ENCODE results near the gene TBL1X. TPM values are rescaled to one million over a fixed set of nuclear protein-coding genes. Genes with fewer than 3 reads are reported as not detected.
"Not testable (repeated sequence)": the region's sequence is repeated elsewhere in the genome, so short reads cannot be mapped to it uniquely, and the experiment has no call there.

TBL1X gene
- total RNA-seq, 6 donors from 2014 or later, result 6.3 to 21.4 (median 12.8) TPM

- Histone ChIP-seq H3K27me3 (peaks cover 0 to 16% (median 0%) of the 10 kb centered on the region in 4 donors), H3K27ac (no peak overlapping the region), H3K36me3 (no peaks in the 10 kb centered on the region), H3K4me3 (peak overlapping the region in 2 of 4 donors; percentile 62 to 69), H3K9me3 (no peaks in the 10 kb centered on the region), H3K4me1 (peaks cover 0 to 48% (median 16%) of the 10 kb centered on the region in 4 donors)
- DNase-seq (no peak), ATAC-seq (ENCODE audit: low FRiP score in 2 of 2) (no peak)
- WGBS, 2 donors, result 33 to 42% methylated on average over 6 of the region's 6 CpGs
- TF ChIP-seq EP300 (IDR thresholded peaks at IDR 0.05) (no peak), POLR2AphosphoS5 (IDR thresholded peaks at IDR 0.05) (no peak), POLR2A (IDR thresholded peaks at IDR 0.05) (no peak)
- TF ChIP-seq, protein P1, sequence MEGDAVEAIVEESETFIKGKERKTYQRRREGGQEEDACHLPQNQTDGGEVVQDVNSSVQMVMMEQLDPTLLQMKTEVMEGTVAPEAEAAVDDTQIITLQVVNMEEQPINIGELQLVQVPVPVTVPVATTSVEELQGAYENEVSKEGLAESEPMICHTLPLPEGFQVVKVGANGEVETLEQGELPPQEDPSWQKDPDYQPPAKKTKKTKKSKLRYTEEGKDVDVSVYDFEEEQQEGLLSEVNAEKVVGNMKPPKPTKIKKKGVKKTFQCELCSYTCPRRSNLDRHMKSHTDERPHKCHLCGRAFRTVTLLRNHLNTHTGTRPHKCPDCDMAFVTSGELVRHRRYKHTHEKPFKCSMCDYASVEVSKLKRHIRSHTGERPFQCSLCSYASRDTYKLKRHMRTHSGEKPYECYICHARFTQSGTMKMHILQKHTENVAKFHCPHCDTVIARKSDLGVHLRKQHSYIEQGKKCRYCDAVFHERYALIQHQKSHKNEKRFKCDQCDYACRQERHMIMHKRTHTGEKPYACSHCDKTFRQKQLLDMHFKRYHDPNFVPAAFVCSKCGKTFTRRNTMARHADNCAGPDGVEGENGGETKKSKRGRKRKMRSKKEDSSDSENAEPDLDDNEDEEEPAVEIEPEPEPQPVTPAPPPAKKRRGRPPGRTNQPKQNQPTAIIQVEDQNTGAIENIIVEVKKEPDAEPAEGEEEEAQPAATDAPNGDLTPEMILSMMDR (IDR thresholded peaks at IDR 0.05), result no peak
Observed at GRCh38 chrX:9466736-9467135, 1.9 kb downstream of the TBL1X start.

DNA sequence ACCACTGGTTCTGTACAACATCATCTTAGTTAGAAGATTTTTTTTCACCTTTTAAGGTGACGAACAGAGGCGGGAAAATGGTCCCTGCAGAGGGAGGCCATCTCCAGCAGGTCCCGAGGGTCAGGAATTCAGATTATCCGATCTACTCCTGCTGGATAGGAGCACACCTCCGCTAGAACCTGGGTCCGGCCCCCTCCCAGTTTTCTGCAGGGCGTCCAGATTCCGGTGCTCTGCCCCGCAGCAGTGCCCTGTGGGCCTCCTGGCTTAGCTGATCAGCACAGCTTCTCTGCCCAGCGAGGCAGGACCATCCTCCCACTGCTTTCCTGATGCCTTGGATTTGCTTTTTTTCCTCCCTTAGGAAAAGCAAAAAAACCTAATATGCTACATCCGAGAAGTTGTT is 2.3 kb downstream of the TBL1X start:
- DNase-seq (no peak), ATAC-seq (ENCODE audit: low FRiP score in 2 of 2) (no peak)
- TF ChIP-seq POLR2AphosphoS5 (IDR thresholded peaks at IDR 0.05), result no peak
- TF ChIP-seq EP300 (IDR thresholded peaks at IDR 0.05), result no peak
- Histone ChIP-seq H3K36me3 (no peaks in the 10 kb centered on the region), H3K27me3 (peaks cover 0 to 16% (median 0%) of the 10 kb centered on the region in 4 donors), H3K9me3 (no peaks in the 10 kb centered on the region), H3K4me1 (peaks cover 0 to 48% (median 16%) of the 10 kb centered on the region in 4 donors), H3K4me3 (no peak overlapping the region), H3K27ac (no peak overlapping the region)
- WGBS, 2 donors, result 55 to 76% methylated on average over 11 of the region's 11 CpGs

DNA sequence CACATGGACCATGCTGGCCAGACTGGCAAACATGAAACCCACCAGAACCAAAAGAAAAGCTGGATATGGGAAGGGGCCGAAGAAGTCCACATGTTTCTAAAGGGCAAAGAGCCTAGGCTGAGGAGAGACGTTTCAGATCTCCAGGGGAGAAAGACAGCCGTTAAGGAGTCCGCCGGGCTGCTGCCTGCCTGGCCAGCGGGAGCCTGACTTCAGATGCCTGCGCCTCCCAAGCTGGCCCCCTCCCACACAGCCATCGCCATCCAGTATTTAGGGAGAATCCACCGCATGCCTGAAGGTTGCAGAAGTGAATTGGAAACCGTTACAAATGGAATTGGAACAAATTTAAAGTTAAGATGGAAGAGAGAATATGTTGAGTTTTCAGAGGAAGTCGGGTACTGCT is 2.9 kb downstream of the TBL1X start:
- H3K27ac ChIP-seq, result no peak overlapping the region
- TF ChIP-seq, protein P1 (IDR thresholded peaks at IDR 0.05), result no peak
- no peak for TF ChIP-seq POLR2A (IDR thresholded peaks at IDR 0.05)
- DNase-seq (no peak), ATAC-seq (ENCODE audit: low FRiP score in 2 of 2) (no peak)
- peaks cover 0 to 43% (median 12%) of the 10 kb centered on the region in 4 donors for H3K4me1 ChIP-seq
- 60 to 75% methylated on average over 11 of the region's 11 CpGs for WGBS, 2 donors
- H3K9me3 ChIP-seq, result no peaks in the 10 kb centered on the region
- no peak overlapping the region for H3K4me3 ChIP-seq
- no peaks in the 10 kb centered on the region for H3K36me3 ChIP-seq
- H3K27me3 ChIP-seq, result peaks cover 0 to 16% (median 0%) of the 10 kb centered on the region in 4 donors

- no peaks in the 10 kb centered on the region for H3K9me3 ChIP-seq
- whole genome bisulfite sequencing, 2 donors, result 79 to 85% methylated on average over 11 to 12 of the region's 12 CpGs
- peaks cover 0 to 7% (median 1%) of the 10 kb centered on the region in 4 donors for H3K4me1 ChIP-seq
- ATAC-seq (ENCODE audit: low FRiP score in 2 of 2) (no peak), DNase-seq (no peak)
- no peaks in the 10 kb centered on the region for H3K36me3 ChIP-seq
- no peak overlapping the region for H3K4me3 ChIP-seq
- TF ChIP-seq, protein P1 (IDR thresholded peaks at IDR 0.05), result no peak
- TF ChIP-seq POLR2AphosphoS5 (IDR thresholded peaks at IDR 0.05) (no peak), EP300 (IDR thresholded peaks at IDR 0.05) (no peak), POLR2A (IDR thresholded peaks at IDR 0.05) (no peak)
- no peak overlapping the region for H3K27ac ChIP-seq
- H3K27me3 ChIP-seq, result no peaks in the 10 kb centered on the region
Observed at GRCh38 chrX:9471571-9471985, 6.7 kb downstream of the TBL1X start.

DNA sequence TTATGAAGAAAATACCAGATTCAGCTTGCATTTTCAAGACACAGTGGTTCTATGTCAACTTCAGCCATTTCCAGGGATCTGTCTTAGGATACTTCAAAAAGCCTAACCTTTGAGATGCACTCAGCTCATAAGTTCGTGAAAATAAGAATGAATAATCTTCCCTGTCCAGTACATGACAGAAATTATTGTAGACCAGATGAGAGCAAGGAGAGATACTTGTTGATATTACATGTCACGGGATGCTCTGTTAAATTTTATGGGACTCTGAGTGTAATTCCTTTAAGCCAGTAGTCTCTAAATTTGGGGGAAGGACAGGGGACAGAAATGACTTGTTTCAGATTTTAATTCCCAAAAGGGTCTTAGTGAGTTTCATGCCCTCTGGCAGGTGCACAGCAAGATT is 8.8 kb downstream of the TBL1X start:
- H3K4me3 ChIP-seq, result no peak overlapping the region
- WGBS, 2 donors, result 82 to 95% methylated on average over 2 of the region's 2 CpGs
- H3K27ac ChIP-seq, result no peak overlapping the region
- H3K4me1 ChIP-seq, result no peaks in the 10 kb centered on the region
- TF ChIP-seq POLR2AphosphoS5 (IDR thresholded peaks at IDR 0.05) (no peak), EP300 (IDR thresholded peaks at IDR 0.05) (no peak), POLR2A (IDR thresholded peaks at IDR 0.05) (no peak)
- TF ChIP-seq, protein P1 (IDR thresholded peaks at IDR 0.05), result no peak
- DNase-seq, result no peak
- no peak for ATAC-seq (ENCODE audit: low FRiP score in 2 of 2)
- no peaks in the 10 kb centered on the region for H3K9me3 ChIP-seq
- no peaks in the 10 kb centered on the region for H3K36me3 ChIP-seq
- no peaks in the 10 kb centered on the region for H3K27me3 ChIP-seq

DNA sequence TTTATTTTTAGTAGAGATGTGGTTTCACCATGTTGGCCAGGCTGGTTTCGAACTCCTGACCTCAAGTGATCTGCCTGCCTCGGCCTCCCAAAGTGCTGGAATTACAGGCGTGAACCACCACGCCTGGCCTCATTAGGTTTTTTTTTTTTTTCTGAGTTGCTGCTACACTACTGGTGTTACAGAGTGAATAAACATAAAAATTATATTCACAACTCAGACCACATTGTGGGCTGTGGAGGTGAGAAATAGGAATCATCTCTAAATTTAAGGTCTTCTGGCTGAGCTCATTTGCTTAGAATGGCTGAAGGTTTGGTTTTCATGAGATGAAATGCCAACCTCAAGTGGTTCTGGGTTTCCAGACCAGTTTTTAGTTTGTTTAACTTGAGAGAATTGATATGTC is 10.6 kb downstream of the TBL1X start:
- H3K4me1 ChIP-seq; H3K36me3 ChIP-seq; H3K9me3 ChIP-seq; H3K27ac ChIP-seq; DNase-seq; H3K4me3 ChIP-seq; ATAC-seq (ENCODE audit: low FRiP score in 2 of 2); H3K27me3 ChIP-seq: not testable (repeated sequence)
- 84 to 98% methylated on average over 4 of the region's 4 CpGs for WGBS, 2 donors
